ENCODE measurements around the gene TBC1D3B. TPM values are rescaled to one million over a fixed set of nuclear protein-coding genes. Genes with fewer than 3 reads are reported as not detected.

The TBC1D3B gene
- total and polyA plus RNA-seq, 8 donors = 6.7 to 26.5 (median 14.9) TPM

DNA sequence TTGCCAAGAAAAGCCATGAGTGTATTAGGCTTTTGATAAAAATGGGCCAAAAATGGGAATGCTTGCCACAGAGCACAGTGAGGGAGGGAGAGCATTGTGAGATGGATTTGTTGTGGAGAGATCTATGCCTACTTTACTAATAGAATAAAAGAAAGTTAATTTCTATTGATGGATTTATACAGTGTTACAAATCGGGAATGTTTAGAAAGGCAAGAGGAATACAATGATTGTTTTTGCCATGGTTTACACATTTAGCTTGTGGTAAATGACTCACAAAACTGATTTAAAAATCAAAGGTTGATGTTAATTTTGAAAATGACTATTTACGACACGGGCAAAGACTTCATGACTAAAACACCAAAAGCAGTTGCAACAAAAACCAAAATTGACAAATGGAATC, 56.2 kb downstream of the TBC1D3B start:
- peaks cover 0 to 5% of the 10 kb centered on the region in 2 donors for H3K9me3 ChIP-seq
- H3K4me3 ChIP-seq = no peak overlapping the region
- no peaks in the 10 kb centered on the region for H3K27me3 ChIP-seq
- DNase-seq (no peak), ATAC-seq (no peak)
- intact Hi-C loops (cut with DNase I) = no loop called here
- TF ChIP-seq, protein P1, sequence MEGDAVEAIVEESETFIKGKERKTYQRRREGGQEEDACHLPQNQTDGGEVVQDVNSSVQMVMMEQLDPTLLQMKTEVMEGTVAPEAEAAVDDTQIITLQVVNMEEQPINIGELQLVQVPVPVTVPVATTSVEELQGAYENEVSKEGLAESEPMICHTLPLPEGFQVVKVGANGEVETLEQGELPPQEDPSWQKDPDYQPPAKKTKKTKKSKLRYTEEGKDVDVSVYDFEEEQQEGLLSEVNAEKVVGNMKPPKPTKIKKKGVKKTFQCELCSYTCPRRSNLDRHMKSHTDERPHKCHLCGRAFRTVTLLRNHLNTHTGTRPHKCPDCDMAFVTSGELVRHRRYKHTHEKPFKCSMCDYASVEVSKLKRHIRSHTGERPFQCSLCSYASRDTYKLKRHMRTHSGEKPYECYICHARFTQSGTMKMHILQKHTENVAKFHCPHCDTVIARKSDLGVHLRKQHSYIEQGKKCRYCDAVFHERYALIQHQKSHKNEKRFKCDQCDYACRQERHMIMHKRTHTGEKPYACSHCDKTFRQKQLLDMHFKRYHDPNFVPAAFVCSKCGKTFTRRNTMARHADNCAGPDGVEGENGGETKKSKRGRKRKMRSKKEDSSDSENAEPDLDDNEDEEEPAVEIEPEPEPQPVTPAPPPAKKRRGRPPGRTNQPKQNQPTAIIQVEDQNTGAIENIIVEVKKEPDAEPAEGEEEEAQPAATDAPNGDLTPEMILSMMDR (IDR thresholded peaks at IDR 0.05) = no peak
- no peaks in the 10 kb centered on the region for H3K36me3 ChIP-seq
- H3K4me1 ChIP-seq = no peaks in the 10 kb centered on the region
- H3K27ac ChIP-seq = no peak overlapping the region

DNA sequence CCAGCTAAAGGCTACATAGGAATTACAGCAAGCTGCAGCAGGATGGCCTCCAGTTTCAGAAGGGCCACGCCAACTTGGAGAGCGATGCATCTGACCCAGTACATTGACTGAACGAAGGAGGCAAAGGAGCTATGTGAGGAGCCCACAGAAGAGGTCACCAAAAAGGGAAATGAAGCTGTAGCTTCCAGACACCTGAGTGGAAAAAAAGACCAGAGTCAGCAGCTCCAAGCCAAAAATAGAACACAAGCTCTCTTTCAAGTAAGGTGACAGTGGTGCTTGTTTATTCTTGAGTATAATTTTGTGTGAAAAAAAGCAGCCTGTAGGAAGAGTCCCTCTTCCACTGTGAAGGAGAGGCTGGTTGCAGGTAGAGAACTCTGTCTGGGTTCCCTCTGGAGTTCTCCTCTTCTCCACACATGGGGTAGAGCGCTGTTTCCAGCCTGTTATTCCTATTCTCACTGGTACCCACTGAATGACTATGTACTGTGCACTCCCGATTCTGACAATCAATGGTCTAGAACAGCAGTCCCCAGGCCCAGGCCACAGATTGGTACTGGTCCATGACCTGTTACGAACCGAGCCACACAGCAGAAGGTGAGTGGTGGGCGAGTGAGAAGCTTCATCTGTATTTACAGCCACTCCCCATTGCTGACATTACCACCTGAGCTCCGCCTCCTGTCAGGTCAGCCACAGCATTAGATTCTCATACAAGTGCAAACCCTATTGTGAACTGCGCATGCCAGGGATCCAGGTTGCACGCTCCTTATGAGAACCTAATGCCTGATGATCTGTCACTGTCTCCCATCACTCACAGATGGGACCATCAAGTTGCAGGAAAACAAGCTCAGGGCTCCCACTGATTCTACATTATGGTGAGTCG, 57.7 kb downstream of the TBC1D3B start:
- Histone ChIP-seq H3K4me3 (no peak overlapping the region), H3K9me3 (no peaks in the 10 kb centered on the region), H3K27me3 (no peaks in the 10 kb centered on the region), H3K36me3 (no peaks in the 10 kb centered on the region), H3K27ac (no peak overlapping the region), H3K4me1 (no peaks in the 10 kb centered on the region)
- TF ChIP-seq, protein P1 (IDR thresholded peaks at IDR 0.05) = no peak
- DNase-seq (no peak), ATAC-seq (no peak)
- intact Hi-C loops (cut with DNase I) = no loop called here

DNA sequence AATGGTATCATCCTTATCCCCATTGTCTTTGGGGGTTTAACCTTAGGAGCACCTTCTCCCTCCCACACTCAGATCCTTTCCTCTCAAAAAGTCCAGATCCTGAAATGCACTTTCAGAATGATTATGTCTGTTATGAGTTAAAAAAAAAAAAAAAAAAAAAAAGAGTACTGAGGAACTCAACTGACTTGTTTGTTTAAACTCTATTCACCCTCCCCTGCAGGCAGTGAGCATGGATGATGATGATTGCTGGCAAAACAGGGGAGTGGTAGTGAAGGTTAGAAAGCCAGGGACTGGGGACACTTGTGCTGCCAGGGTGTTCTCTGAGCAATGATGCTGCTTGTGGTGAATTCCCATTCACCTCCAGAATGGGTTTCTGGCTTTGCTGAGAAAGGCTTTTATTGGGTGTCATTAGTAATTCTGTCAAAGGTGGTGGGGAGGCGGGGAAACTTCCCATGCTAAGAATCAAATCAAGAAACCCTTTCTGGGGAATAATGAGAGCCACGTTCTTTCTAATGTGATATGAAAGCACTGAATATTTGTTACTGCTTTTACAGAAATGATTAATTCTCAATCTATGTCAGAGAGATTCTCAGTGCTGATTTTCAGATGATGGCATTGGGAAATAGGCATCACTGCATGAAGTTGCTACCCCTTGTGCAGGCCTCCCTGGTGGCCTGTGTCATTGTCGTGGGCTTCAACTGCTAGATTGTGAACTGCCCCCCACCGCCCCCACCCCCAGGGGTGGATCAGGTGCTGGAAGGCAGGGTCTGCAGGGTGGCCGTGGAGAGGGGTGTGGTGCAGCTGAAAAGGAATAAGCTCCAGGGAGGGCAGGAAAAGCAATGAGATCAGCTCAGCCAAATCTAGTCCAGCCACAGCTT, 58.7 kb downstream of the TBC1D3B start:
- no peaks in the 10 kb centered on the region for H3K36me3 ChIP-seq
- intact Hi-C loops (cut with DNase I) = no loop called here
- ATAC-seq (no peak), DNase-seq (no peak)
- no peak overlapping the region for H3K4me3 ChIP-seq
- TF ChIP-seq, protein P1 (IDR thresholded peaks at IDR 0.05) = no peak
- H3K27ac ChIP-seq = no peak overlapping the region
- no peaks in the 10 kb centered on the region for H3K4me1 ChIP-seq
- no peaks in the 10 kb centered on the region for H3K27me3 ChIP-seq
- peaks cover 0 to 2% of the 10 kb centered on the region in 2 donors for H3K9me3 ChIP-seq

Other genes starting within 250 kb of the TBC1D3B start
- 1 to 10 TPM in 1 of 2 donors, not detected in 1; 1.8 TPM for gene RDM1, start 245.9 kb downstream of the TBC1D3B start, total RNA-seq
- 1 to 10 TPM; 2.3 to 4.2 (median 2.5) TPM for gene RDM1, start 245.9 kb downstream of the TBC1D3B start, polyA plus RNA-seq (ENCODE audit: insufficient read length in 6 of 6)
- not detected for gene LYZL6, start 232.9 kb downstream of the TBC1D3B start, total RNA-seq
- gene LYZL6, start 232.9 kb downstream of the TBC1D3B start, polyA plus RNA-seq (ENCODE audit: insufficient read length in 6 of 6) = not detected
- gene CCL16, start 195.1 kb downstream of the TBC1D3B start, total RNA-seq = not detected
- gene CCL16, start 195.1 kb downstream of the TBC1D3B start, polyA plus RNA-seq (ENCODE audit: insufficient read length in 6 of 6) = 1 to 10 TPM in 3 of 6 donors, under 1 TPM in 3; 0.40 to 1.2 (median 0.97) TPM
- 10 to 100 TPM; 14.2 to 23.3 TPM for gene CCL14, start 189.9 kb downstream of the TBC1D3B start, total RNA-seq
- gene CCL14, start 189.9 kb downstream of the TBC1D3B start, polyA plus RNA-seq (ENCODE audit: insufficient read length in 6 of 6) = 100 to 1,000 TPM in 2 of 6 donors, 10 to 100 TPM in 4; 64.7 to 123 (median 90.9) TPM
- gene CCL15, start 175.1 kb downstream of the TBC1D3B start, total RNA-seq = 1 to 10 TPM in 1 of 2 donors, under 1 TPM in 1; 0.23 to 1.3 TPM
- under 1 TPM in 4 of 6 donors, not detected in 2; 0.15 to 0.43 (median 0.33) TPM for gene CCL15, start 175.1 kb downstream of the TBC1D3B start, polyA plus RNA-seq (ENCODE audit: insufficient read length in 6 of 6)
- gene CCL23, start 158.7 kb downstream of the TBC1D3B start, total RNA-seq = 1 to 10 TPM; 6.6 to 9.3 TPM
- gene CCL23, start 158.7 kb downstream of the TBC1D3B start, polyA plus RNA-seq (ENCODE audit: insufficient read length in 6 of 6) = under 1 TPM in 4 of 6 donors, not detected in 2; 0.32 to 0.52 (median 0.45) TPM
- gene CCL18, start 112.4 kb downstream of the TBC1D3B start, total RNA-seq = 100 to 1,000 TPM; 227 to 348 TPM
- gene CCL18, start 112.4 kb downstream of the TBC1D3B start, polyA plus RNA-seq (ENCODE audit: insufficient read length in 6 of 6) = under 1 TPM in 1 of 6 donors, not detected in 5; 0.20 TPM
- gene CCL3, start 86.5 kb downstream of the TBC1D3B start, total RNA-seq = 10 to 100 TPM in 1 of 2 donors, 1 to 10 TPM in 1; 3.2 to 40.9 TPM
- 10 to 100 TPM in 3 of 6 donors, 1 to 10 TPM in 3; 2.0 to 18.6 (median 10.2) TPM for gene CCL3, start 86.5 kb downstream of the TBC1D3B start, polyA plus RNA-seq (ENCODE audit: insufficient read length in 6 of 6)
- 10 to 100 TPM in 1 of 2 donors, 1 to 10 TPM in 1; 6.4 to 62.0 TPM for gene CCL4, start 72.8 kb downstream of the TBC1D3B start, total RNA-seq
- 10 to 100 TPM in 1 of 6 donors, 1 to 10 TPM in 4, under 1 TPM in 1; 0.72 to 11.4 (median 5.7) TPM for gene CCL4, start 72.8 kb downstream of the TBC1D3B start, polyA plus RNA-seq (ENCODE audit: insufficient read length in 6 of 6)
- gene CCL3L1, start 20.1 kb upstream of the TBC1D3B start, total RNA-seq = 10 to 100 TPM in 1 of 2 donors, under 1 TPM in 1; 0.38 to 11.7 TPM
- gene CCL3L1, start 20.1 kb upstream of the TBC1D3B start, polyA plus RNA-seq (ENCODE audit: insufficient read length in 6 of 6) = 1 to 10 TPM in 4 of 6 donors, under 1 TPM in 2; 0.25 to 5.3 (median 1.8) TPM
- 10 to 100 TPM in 1 of 2 donors, 1 to 10 TPM in 1; 1.9 to 37.6 TPM for gene CCL4L2, start 34.4 kb upstream of the TBC1D3B start, total RNA-seq
- 1 to 10 TPM in 5 of 6 donors, under 1 TPM in 1; 0.81 to 7.6 (median 4.1) TPM for gene CCL4L2, start 34.4 kb upstream of the TBC1D3B start, polyA plus RNA-seq (ENCODE audit: insufficient read length in 6 of 6)
- gene TBC1D3I, start 87.9 kb upstream of the TBC1D3B start, total RNA-seq = under 1 TPM; 0.58 to 0.76 TPM
- 1 to 10 TPM in 1 of 6 donors, under 1 TPM in 4, not detected in 1; 0.66 to 2.0 (median 0.84) TPM for gene TBC1D3I, start 87.9 kb upstream of the TBC1D3B start, polyA plus RNA-seq (ENCODE audit: insufficient read length in 6 of 6)
- gene TBC1D3G, start 147.2 kb upstream of the TBC1D3B start, total RNA-seq = not detected
- not detected for gene TBC1D3G, start 147.2 kb upstream of the TBC1D3B start, polyA plus RNA-seq (ENCODE audit: insufficient read length in 6 of 6)
- gene TBC1D3H, start 211.8 kb upstream of the TBC1D3B start, total RNA-seq = not detected
- 10 to 100 TPM in 1 of 6 donors, not detected in 5; 14.3 TPM for gene TBC1D3H, start 211.8 kb upstream of the TBC1D3B start, polyA plus RNA-seq (ENCODE audit: insufficient read length in 6 of 6)

All from left lung (tissue), 10 donors.